Neural cell (in vitro differentiated cells): ENCODE results near the gene LIN54.

Experiments used
- EP300 ChIP-seq: fragments of 450-650 bp; conservative IDR thresholded peaks from 2 replicates; pipeline ENCODE4 v1.6.1; 2014; ENCODE audit warnings: antibody characterized with exemption, mild to moderate bottlenecking, moderate library complexity; ENCODE audit not compliant: poor library complexity, severe bottlenecking
- EZH2 ChIP-seq: fragments of 200-600, 300-800 bp; shearing (Covaris generic), sonication (generic); IDR thresholded peaks from 2 replicates; pipeline ENCODE4 v1.6.1; 2014; ENCODE audit warnings: antibody characterized with exemption, low read length, borderline replicate concordance, mild to moderate bottlenecking; ENCODE audit not compliant: insufficient read depth, poor library complexity, severe bottlenecking
- MXI1 ChIP-seq: fragments of 450-650 bp; conservative IDR thresholded peaks from 2 replicates; pipeline ENCODE4 v1.6.1; 2014; ENCODE audit warnings: antibody characterized with exemption, mild to moderate bottlenecking; ENCODE audit not compliant: poor library complexity, severe bottlenecking
- POLR2AphosphoS5 ChIP-seq: IDR thresholded peaks from 2 replicates; pipeline ENCODE4 v1.6.1; 2012
- REST ChIP-seq: IDR thresholded peaks from 2 replicates; pipeline ENCODE4 v1.6.1; 2012; ENCODE audit warnings: borderline replicate concordance
- SMC3 ChIP-seq: fragments of 450-650 bp; conservative IDR thresholded peaks from 2 replicates; pipeline ENCODE4 v1.6.1; 2014; ENCODE audit warnings: antibody characterized with exemption, mild to moderate bottlenecking, moderate library complexity; ENCODE audit not compliant: poor library complexity
- TAF1 ChIP-seq: IDR thresholded peaks from 2 replicates; pipeline ENCODE4 v1.6.1; 2012; ENCODE audit warnings: low read depth
- TF ChIP-seq, protein P1 (sequence below): fragments of 450-650 bp; IDR thresholded peaks from 2 replicates; pipeline ENCODE4 v1.5.1; 2014; ENCODE audit warnings: antibody characterized with exemption, mild to moderate bottlenecking, moderate library complexity; ENCODE audit not compliant: poor library complexity, severe bottlenecking

- TF ChIP-seq, protein P1, sequence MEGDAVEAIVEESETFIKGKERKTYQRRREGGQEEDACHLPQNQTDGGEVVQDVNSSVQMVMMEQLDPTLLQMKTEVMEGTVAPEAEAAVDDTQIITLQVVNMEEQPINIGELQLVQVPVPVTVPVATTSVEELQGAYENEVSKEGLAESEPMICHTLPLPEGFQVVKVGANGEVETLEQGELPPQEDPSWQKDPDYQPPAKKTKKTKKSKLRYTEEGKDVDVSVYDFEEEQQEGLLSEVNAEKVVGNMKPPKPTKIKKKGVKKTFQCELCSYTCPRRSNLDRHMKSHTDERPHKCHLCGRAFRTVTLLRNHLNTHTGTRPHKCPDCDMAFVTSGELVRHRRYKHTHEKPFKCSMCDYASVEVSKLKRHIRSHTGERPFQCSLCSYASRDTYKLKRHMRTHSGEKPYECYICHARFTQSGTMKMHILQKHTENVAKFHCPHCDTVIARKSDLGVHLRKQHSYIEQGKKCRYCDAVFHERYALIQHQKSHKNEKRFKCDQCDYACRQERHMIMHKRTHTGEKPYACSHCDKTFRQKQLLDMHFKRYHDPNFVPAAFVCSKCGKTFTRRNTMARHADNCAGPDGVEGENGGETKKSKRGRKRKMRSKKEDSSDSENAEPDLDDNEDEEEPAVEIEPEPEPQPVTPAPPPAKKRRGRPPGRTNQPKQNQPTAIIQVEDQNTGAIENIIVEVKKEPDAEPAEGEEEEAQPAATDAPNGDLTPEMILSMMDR, result no peak
- no peak for TF ChIP-seq EZH2
- no peak for TF ChIP-seq REST
- TF ChIP-seq POLR2AphosphoS5, result no peak
- no peak for TF ChIP-seq EP300
- TF ChIP-seq TAF1, result no peak
- no peak for TF ChIP-seq SMC3
- no peak for TF ChIP-seq MXI1
Observed at GRCh38 chr4:82890528-82890900, 120.1 kb downstream of the LIN54 start.
